ENCODE results near the gene ANKRD33.

DNA sequence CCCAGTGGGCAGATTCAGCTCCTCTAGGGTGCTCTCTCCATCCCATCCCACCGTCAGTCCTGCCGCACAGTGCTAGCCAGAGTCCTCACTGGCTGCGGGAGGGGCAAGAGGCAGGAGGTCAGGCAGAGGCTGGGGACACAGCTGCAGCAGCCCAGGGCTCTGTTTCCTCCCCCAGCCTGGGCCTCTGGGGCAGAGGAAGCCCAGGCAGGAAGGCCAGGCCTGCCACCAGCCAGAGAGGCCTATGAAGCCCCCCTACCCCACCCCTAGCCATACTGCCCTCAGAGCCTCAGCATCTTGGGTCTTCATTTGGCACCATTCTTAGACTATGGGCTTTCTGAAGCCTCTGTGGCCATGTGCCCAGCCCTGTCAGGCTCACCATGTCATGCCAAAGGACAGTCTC lies 22.8 kb downstream of the ANKRD33 start:
- TF ChIP-seq, protein P1, sequence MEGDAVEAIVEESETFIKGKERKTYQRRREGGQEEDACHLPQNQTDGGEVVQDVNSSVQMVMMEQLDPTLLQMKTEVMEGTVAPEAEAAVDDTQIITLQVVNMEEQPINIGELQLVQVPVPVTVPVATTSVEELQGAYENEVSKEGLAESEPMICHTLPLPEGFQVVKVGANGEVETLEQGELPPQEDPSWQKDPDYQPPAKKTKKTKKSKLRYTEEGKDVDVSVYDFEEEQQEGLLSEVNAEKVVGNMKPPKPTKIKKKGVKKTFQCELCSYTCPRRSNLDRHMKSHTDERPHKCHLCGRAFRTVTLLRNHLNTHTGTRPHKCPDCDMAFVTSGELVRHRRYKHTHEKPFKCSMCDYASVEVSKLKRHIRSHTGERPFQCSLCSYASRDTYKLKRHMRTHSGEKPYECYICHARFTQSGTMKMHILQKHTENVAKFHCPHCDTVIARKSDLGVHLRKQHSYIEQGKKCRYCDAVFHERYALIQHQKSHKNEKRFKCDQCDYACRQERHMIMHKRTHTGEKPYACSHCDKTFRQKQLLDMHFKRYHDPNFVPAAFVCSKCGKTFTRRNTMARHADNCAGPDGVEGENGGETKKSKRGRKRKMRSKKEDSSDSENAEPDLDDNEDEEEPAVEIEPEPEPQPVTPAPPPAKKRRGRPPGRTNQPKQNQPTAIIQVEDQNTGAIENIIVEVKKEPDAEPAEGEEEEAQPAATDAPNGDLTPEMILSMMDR (conservative IDR thresholded peaks at IDR 0.05; ENCODE audit: low read depth, low read length), result no peak
- no peak for TF ChIP-seq EZH2 (IDR thresholded peaks at IDR 0.05; ENCODE audit: low read length, unreplicated experiment)
